Stimulated activated CD4-positive, alpha-beta T cell treated with anti-CD3 and anti-CD28 coated beads, Interleukin-12 subunit alpha, Interleukin-12 subunit beta, amount 100 ng/mL, for 48 hours (primary cell): Measurements from ENCODE around the gene CCDC82.

Experiments
- DNase-seq, 3 donors: peaks; one replicate each; pipeline ENCODE4 v3.0.0-alpha.2; 2020; ENCODE audit warnings: low read depth in 2 of 3, low spot score in 1 of 3

CCDC82 gene

DNA sequence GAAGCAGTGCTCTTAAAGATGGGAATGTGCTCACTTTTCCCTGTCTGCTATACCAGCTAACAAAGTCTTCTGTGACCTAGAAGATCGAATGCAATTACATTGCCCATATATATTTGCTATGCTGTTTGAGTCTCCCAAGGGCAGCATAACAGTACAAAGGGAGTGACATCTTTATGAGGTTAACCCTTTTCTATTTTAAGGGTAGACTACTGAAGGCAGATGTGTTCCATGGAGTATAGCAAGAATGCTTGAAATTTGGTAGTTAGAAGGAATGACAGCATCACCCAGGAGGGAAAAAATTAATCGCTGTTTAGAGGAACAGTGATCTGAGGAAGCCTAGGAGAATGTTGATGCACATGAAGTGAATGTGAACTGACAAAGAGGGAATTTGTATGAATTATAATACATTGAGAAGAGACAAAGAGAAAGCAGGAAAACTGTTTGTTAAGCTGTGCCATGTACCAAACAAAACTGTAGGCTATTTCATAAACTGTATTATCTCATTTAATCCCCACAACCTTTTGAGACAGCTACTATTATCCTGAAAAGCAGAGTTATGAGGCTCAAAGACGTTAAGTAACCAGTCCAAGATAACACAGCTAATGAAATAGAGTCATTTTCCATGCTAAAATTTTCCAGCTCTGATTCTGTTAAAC, 59.7 kb downstream of the CCDC82 start:
- no peak for DNase-seq

DNA sequence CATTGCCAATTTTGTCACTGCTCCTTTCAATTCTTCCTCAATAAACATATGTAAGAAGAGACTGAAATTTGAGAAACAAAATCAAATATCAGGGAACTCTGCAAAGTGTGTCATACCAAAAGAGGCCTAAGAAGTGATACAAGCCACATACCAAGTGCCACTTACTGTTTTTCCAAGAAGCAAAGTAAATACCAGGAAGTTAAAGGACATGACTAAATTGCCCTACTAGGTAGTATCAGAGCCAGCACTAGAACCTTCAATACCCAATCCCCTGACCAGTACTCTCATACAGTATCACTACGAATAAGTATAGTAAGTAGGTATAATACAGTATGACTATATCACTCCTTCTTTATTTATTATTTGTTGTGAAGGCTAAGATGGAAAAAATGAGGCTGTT, 60.3 kb downstream of the CCDC82 start:
- no peak for DNase-seq

DNA sequence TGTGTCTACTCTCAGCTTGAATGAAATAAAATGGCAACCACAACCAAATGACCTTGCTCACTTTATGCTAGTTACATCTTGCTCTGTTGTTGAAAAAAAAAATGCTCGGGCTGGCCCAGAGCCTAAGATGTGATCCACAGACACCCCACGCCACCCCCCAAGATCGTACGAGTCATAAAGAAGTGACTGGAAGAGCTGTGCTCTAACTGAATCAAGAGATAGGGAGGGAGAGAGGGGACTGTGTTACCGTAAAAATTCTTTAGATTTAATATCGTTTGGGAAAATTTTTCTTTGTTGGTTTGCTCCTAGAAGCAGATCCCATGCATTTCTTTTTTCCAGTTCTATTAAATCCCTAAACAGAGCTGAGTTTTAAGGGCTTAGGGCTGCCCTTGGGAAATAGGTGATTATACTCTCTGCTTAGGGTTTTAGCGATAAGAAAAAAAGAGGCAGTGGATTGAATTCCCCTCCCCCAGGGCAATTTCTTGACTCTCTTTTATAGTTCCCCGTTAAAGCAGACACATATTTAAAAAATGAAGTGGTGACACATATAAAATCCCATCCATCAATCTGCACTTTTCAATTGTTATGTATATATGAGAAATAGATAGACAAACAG, 61.2 kb downstream of the CCDC82 start:
- DNase-seq: no peak

DNA sequence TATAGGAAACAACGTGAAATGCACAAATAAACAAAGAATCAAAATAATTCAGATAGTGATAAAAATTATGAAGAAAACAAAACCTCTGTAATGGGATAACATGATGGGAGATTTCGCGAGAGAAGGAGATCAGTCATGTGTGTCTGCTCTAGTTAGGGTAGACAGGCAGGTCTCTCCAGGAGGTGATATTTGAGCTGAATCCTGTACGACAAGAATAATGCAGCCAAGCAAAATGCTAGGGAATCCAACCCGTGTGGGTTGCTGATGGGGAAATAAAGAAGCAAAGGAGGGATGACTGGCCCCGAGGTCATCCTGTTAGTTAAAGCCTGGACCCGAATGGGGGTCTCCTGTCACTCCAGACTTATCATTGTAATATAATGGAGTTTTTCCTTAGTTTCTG, 62.8 kb downstream of the CCDC82 start:
- DNase-seq: no peak

DNA sequence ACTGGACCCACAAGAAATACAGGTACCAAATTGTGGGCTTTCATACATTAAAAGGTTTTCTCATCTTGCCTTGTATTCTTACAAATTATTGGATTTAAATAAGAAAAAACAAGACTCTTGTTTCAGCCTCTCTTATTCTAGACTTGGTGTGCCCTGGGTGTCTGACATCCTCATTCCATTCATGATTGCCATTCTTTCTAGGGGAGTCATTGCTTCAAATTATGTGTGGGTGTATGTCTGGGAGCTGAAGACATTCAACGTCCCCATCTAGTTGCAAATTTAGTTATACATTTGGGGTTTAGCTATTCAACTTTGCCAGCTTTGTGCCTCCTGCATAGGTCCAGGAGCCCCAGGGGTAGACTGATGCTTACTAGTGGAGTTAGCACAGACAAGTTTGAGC, 64.8 kb downstream of the CCDC82 start:
- DNase-seq: no peak

DNA sequence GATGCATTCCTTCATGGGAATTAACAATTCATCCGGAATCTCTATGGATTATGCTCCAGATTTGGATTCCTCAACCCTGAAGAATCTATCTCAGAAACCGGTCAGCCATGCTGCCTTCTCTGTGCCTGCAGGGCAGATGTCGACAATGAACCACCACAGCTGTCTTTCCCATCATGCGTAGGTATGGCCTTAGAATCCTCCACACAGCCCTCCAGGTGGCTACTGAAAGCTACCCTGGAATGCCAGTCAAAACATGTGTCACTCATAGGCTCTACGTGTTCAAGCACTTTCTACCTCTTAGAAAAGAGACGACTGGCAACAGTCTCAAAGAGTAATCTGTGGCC, 66.1 kb downstream of the CCDC82 start:
- no peak for DNase-seq

DNA sequence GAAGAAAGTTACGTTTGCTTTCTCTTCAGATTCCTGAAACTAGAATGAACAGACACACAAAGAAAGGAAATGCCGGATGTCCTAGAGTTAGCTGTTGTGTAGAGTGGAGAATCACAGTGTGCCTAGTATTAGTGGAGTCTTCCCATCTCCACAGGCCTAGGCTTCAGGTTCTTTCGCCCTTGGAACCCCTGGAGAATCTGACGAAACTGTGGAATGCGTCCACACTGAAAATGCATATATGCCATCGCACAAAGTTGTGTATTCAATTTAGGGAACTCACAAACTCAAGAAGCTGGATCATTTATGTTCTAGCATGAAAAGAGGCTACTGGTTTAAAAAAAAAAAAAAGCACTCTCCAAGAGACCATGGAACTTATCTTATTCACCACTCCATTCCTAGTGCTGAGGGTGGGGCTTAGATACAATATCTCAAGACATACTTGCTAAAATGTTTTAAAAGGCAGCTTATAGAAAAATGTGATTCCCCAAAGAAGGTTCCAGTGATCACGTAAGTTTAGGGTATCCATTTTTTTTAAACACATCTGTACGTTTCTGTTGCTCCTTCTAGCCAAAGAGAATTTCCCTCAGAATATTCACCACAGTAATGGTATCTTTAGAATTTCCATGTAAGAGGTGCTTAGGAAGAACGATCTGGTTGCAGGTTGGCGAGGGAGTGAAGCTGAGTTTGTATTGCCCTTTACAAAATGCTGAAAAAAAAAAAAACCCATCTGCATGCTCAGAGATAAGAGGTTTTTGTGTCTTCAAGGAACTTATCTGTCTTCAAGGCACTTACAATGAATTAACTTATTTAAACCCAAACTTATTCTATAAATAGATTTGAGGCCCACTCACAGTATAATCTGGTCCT, 66.7 kb downstream of the CCDC82 start:
- DNase-seq: no peak

DNA sequence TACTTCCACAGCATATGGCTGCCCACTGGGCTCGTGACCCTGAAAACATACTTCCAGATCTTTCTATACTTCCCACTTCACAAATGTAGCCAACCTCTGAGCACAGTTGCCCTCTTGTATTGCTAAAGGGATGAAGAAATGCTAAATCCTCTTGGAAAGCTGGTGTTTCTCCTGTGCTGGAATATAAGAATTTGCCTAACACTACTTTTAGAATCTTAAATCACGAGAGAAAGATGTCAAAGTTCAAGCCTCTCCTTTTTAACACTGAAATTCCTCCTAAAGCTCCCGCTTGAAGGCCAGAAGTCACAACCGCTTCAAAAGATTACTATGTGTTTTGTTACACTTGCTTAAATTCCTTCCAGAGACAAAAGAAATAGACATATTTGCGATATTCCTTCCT, 68.6 kb downstream of the CCDC82 start:
- no peak for DNase-seq

DNA sequence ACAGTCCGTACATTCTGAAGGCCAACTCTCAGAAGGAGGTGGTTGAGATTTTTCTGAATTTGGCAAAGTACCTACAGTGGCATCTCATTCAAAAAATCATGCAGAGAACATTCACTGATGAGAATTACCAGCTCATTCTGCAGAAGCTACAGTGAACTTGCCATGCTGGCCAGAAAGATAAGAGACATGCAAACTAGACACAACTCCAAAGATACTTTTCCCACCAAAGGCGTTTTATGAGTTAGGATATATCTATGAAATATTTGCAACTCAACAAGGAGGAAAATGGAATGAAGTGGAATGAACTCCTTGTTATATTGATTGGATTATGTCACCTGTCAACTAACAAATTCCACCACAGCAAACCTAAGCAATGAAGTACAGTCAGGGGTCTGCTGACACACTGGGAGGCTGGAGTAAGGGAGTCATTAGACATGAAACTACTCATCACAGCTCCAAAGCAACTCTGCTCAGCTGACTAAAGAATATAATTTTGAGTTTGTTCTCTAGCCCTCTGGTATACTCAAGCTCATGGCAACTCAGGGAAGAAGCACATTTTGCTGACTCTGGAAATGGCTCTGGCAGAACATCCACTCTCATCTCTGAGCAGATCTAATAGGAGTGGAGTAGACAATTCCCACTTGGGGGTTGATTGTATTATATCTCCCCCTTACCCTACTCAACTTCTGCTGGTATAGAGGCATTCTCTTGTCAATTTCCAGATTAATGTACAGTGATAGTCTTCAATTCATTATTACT, 69.6 kb downstream of the CCDC82 start:
- DNase-seq: no peak

DNA sequence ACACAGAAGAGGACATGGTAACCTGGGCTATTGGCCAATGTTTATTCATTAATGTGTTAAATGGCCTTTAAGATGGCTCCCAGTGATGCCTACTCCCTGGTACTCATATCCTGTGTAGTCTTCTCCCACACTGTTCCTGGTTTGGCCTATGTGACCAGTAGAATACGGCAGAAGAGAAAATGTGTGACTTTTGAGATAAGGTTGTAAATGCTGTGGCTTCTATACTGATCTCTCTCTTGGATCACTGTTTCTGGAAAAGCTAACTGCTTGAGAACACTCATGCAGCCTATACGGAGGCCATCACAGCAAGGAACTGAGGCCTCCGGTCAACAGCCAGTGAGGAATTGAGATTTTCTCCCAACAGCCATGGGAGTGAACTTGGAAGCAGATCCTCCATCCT, 70.9 kb downstream of the CCDC82 start:
- no peak for DNase-seq

DNA sequence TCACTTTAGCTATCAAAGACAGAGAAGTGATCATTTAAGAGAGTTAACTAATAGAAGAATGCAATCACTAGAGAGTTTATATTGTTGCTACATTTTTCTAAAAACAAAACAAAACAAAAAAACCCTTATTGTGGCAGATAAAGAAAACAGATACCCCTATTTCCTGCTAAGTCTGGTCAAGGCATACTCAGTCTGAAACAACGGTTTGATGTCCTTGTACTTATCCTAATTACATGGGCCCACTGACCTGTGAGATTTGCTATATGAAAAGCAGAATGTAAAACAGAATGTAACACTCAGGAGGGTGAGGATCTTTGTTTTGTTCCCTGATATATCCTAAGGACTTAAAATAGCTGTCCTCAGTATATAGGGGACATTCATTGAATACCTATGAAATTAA, 71.3 kb downstream of the CCDC82 start:
- DNase-seq: no peak

DNA sequence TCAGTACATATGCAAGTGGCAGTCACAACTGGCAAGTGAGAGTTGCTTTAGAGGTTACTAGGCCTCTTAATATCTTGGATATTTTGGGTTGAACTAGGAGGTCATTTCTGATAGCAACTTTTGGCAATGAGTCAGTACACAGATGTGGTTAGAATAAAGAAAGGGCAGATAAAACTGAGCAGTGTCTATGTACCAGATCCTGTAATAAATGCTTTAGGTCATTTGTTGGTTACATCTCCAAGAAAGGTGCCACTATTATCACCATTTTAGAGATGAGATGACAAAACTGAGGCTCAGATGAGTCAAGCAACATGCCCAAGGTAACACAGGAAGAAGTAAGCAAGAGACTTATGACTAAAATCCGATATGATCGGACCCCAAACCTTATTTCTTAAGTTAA, 71.7 kb downstream of the CCDC82 start:
- no peak for DNase-seq

DNA sequence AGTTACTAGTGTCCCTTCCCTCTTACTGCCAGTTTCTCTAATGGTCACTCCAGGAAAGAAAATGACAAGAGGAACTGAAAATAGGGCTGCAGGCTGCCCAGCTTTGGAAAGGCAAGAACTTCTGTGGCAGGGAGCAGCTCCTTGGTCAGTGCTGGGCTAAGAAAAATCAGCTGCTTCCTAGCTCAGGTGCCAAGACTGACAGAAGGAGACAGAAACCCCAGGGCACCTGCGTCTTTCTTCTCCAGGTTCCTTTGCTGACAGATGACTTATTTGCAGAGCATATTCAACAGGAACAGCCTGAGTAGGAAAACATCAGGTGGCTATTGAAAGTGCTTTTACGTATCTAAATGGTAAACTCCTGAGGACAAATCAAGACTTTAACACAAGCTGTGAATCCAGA, 72.1 kb downstream of the CCDC82 start:
- no peak for DNase-seq

DNA sequence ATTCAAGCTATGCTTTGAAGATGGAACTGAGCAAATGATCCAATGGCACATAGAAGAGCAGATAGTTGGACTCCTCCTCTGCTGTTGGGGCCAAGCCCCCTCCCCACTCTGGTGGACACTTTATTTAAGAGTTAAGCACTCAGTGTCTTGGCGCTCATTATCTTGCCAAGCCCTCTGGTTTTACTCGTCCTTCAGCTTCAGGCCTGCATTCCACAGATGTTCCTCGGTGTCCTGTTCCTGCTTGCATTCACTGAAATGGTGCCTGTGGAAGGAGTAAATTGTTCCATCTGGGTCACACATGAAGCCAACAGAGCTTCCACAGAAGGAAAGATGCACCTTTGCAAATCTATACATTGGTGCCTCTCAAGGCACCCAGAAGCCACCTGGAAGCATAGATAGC, 72.8 kb downstream of the CCDC82 start:
- DNase-seq: no peak

DNA sequence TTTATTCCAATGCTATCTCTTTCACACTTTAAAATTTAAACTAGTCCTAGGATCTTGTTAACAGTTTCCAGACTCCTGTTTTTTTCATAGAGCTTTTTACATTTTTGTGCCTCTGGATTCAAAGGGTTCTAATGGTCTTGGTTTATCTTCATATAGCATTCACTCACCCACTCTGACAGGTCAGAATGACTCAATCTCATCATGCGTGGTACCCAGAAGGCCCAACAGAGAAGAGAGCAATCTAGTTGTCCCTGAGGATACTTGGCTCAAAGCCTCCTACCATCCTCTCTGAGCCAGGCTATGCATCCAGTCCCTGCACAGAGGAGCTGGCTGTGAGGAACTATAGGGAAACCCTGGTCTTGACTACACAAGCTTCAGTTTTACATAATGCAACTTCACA, 74.2 kb downstream of the CCDC82 start:
- no peak for DNase-seq

DNA sequence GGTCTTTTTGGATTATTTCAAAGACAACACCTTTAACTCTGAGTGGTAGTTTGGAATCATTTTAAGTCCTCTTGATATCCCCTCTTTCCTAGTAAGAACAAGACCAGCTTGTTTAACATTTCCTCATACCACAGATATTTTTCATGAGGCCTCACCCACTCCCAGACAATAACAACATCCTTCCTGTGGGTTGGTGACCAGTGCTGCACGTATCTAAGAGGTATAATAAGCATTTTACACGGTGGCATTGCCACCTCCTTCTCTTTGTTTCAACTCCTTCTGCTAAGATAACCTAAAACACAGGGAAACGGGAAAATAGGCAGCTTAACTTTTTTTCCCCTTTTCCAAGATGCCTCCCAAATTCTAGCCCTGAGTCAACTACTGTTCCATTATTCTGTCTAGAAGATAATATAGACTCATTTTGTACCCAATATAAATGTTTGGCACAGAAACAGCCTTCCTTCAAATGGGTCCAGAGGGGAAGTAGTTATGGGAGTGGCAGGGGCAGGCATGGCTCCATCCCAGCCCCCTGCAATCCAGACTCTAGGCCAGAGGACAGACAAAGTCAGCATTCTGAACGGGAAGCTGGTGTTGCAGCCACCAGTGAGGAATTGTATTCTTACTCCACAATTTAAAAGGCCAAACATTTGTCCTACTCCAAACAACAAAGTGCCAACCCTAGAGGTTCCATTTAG, 75.2 kb downstream of the CCDC82 start:
- DNase-seq: no peak

DNA sequence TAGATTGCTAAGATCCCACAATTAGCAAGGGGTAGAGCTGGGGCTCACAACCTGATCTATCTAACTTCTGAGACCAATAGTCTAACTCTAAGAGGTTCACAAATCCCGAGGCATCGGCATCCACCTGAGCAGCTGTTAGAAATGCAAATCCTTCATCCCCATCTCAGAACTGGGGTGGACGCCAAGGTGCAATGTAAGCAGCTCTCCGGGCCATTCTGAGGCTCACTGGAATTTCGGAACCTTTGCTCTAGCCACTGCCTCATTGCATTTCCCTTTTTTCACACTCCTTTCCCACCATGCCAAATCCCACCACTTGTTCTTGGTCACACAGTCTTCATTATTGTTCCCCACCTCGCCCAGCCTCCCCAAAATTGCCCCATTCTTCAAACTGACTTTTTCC, 76.5 kb downstream of the CCDC82 start:
- no peak for DNase-seq

DNA sequence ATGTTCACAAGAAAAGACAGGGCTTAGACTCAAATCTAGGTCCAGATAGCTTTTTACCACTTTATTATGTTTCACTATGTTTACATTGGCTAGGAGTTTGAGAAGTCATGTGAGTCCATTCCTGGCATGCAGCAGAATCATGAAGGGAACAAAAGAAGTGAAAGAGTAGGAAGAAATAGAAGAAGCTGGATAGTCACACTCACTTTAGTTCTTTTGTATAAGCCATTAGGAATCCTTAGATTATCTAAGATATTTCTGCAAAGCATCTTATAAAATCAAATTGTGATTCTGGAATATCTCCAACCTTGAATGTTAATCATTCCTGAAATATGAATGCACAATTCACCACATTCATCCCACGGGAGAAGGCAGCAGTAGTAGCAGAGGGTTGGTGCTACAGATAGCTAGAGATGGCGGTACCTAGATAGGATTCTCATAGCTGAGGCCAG, 78.6 kb downstream of the CCDC82 start:
- no peak for DNase-seq

DNA sequence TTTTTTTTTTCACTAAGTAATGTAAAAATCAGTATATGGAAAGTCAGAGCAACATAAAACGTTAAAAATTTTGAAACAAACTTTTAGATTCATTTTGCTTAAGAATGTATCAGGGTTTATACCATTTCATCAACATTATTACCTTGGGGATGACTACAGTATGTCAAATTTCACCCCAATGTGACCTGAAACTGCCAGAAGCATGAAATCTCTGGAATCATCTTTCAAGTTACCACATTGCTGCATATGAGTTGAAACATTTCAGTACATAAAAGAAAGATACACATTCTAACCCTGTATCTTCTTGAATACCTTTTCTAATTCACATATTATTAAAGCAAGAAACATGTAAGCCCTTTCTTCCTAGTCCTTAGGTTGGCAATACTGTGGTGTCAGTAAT, 79.5 kb downstream of the CCDC82 start:
- DNase-seq: no peak

DNA sequence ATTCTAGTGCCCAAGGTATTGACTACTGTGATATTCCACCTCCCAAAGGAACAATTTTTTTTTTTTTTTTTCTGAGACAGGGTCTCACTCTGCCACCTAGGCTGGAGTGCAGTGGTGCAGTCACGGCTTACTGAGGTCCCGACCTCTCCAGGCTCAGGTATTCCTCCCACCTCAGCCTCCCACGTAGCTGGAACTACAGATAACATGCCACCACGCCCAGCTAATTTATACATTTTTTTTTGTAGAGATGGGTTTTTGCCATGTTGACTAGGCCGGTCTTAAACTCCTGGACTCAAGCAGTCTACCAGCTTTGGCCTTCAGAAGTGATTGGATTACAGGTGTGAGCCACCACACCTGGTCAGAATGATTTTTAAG, 80.1 kb downstream of the CCDC82 start:
- no peak for DNase-seq

DNA sequence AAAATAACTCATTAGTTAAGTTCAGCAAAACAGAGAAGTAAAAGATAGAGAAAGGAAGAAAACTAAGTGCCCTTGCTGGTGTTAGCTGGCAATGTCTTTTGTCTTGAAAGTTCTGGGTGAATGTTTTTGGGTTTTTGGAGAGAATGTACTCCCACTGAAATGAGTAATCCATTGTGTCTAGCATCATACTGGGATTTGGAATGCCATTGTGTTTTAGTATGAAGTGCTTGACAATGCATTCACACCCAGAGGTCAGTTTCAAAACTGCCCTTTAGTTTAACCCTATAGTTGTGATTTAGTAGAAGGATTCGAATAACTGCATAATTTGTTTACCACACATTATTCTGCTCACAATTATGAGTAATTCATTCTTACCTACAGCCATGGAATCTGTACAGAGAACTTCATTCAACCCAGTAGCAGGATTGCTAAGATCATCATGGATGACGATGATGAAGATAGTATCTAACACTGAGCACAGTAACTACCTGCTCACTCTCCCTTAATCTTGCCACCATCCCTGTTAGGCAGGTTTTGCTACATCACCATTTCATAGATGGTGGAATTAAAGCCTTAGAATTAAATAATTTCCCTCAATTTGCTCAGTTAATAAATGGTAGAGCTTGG, 80.6 kb downstream of the CCDC82 start:
- no peak for DNase-seq
